Measurements from ENCODE around the gene IL10RA.

IL10RA gene

GRCh38 chr11:118002010-118002540 lies 15.9 kb downstream of the IL10RA start:
- no peak for TF ChIP-seq CTCF (IDR thresholded peaks at IDR 0.05; ENCODE audit: control insufficient read depth, insufficient read depth, low read depth, low read length, missing control alignments)
- DNase-seq (ENCODE audit: low read depth), result no peak

GRCh38 chr11:118002541-118003423 lies 16.6 kb downstream of the IL10RA start:
- H3K4me3 ChIP-seq (ENCODE audit: control insufficient read depth, low read depth, low read length), result no peak overlapping the region
- no peak for DNase-seq (ENCODE audit: low read depth)
- TF ChIP-seq CTCF (IDR thresholded peaks at IDR 0.05; ENCODE audit: control insufficient read depth, insufficient read depth, low read depth, low read length, missing control alignments), result no peak

More at GRCh38 chr11:118002010-118002540, 15.9 kb downstream of the IL10RA start:
- no peak overlapping the region for H3K4me3 ChIP-seq (ENCODE audit: control insufficient read depth, low read depth, low read length)

GRCh38 chr11:118003456-118003855 lies 17.3 kb downstream of the IL10RA start:
- H3K4me3 ChIP-seq (ENCODE audit: control insufficient read depth, low read depth, low read length), result no peak overlapping the region
- no peak for TF ChIP-seq CTCF (IDR thresholded peaks at IDR 0.05; ENCODE audit: control insufficient read depth, insufficient read depth, low read depth, low read length, missing control alignments)
- no peak for DNase-seq (ENCODE audit: low read depth)

- DNase-seq (ENCODE audit: low read depth), result no peak
- H3K4me3 ChIP-seq (ENCODE audit: control insufficient read depth, low read depth, low read length), result no peak overlapping the region
- TF ChIP-seq CTCF (IDR thresholded peaks at IDR 0.05; ENCODE audit: control insufficient read depth, insufficient read depth, low read depth, low read length, missing control alignments), result no peak
Observed at GRCh38 chr11:118004543-118005223, 18.5 kb downstream of the IL10RA start.

GRCh38 chr11:118005224-118006152 lies 19.3 kb downstream of the IL10RA start:
- no peak for TF ChIP-seq CTCF (IDR thresholded peaks at IDR 0.05; ENCODE audit: control insufficient read depth, insufficient read depth, low read depth, low read length, missing control alignments)
- no peak overlapping the region for H3K4me3 ChIP-seq (ENCODE audit: control insufficient read depth, low read depth, low read length)
- no peak for DNase-seq (ENCODE audit: low read depth)

GRCh38 chr11:118006153-118006534 lies 19.9 kb downstream of the IL10RA start:
- no peak for TF ChIP-seq CTCF (IDR thresholded peaks at IDR 0.05; ENCODE audit: control insufficient read depth, insufficient read depth, low read depth, low read length, missing control alignments)
- DNase-seq (ENCODE audit: low read depth), result no peak
- H3K4me3 ChIP-seq (ENCODE audit: control insufficient read depth, low read depth, low read length), result no peak overlapping the region
